HG02870 (cell line): ENCODE results near the gene WWC2.

ENCODE experiments used
- ATAC-seq: cut with Tn5 transposase; IDR thresholded peaks from one replicate; pipeline ENCODE4 v1.9.1; 2021; ENCODE audit warnings: mild to moderate bottlenecking, moderate library complexity; ENCODE audit not compliant: unreplicated experiment

Gene WWC2

DNA sequence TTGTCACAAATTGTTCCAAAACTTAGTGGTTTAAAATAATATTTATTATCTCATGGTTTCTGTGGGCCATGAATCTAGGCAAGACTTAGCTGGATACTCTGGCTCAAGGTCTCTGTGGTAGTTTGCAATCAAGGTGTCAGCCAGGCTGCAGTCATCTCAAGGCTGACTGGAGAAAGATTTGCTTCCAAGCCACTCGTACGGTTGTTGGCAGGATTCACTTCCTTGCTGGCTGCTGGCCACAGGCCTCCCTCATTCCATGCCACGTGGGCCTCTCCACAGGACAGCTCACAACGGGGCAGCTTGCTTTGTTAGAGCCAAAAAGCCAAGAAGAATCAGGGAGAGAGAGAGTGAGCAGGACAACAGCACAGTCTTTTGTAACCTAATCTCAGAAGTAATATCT lies 101.4 kb downstream of the WWC2 start:
- no peak for ATAC-seq

DNA sequence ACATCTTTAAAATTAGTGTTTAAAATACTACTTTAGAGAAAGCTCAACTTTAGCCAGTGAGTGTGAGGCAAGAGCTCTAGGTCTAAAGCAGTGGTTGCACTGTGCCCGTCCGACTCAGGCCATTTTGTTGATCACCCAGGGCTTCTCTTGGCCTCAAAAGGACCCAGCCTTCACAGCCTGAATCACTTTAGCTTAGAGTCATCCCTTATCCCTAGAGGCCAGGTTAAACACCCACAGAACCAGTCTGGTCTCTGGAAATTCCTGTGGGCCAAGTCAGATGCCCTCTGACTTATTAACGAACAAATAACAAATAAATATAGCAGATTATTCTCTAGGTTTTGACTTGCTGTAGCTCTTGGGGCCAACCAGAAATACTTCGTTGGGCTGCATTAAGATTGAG lies 102.3 kb downstream of the WWC2 start:
- ATAC-seq = no peak

DNA sequence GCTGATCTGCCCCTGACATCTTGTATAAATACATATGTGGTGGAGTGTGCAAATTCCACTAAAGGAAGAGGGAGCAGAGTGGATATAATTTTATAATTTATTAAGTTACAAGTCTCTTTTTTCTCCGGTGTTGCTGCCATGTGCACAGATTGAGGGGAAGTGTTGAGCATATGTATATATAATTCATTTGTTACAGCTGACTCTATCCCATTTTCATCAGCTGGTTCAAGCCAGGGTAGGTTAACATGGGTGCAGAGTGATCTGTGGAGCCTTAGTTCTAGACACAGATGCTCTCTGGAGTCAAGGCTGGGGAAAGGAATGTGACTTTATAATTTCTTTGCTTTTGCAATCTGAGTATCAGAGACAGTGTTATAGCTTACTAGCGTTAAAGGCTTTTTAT lies 103.5 kb downstream of the WWC2 start:
- ATAC-seq = no peak

DNA sequence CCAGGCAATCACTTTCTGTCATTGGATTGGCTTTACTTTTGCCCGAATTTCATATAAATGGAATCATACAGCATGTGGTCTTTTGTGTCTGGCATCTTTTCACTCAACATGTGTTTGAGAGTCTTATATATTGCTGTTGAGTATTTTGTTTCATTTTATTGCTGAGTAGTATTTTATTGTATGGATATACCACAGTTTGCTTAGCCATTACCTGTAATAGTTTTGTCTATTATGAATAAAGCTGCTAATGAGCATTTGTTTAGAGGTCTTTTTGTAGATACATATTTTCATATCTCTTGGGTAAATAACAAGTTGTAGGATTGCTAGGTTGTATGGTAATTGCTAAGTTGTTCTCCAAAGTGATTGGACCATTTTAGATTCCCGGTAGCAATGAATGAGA lies 105.7 kb downstream of the WWC2 start:
- no peak for ATAC-seq

DNA sequence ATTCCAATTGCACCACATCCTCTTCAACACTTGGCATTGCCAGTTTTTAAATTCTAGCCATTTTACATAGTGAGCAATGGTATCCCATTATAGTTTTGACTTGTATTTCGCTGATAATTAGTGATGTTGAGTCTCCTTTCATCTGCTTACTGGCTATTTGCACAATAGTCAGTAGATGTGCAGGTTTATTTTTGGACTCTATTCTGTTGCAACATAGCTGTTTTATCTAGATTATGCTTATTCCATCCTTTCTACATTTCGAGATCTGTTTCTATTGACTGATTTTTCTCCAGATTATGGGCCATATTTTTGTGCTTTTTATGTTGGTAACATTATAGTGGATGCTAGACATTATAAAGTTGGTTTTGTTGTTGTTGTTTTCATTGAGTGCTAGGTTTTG lies 106.1 kb downstream of the WWC2 start:
- no peak for ATAC-seq

DNA sequence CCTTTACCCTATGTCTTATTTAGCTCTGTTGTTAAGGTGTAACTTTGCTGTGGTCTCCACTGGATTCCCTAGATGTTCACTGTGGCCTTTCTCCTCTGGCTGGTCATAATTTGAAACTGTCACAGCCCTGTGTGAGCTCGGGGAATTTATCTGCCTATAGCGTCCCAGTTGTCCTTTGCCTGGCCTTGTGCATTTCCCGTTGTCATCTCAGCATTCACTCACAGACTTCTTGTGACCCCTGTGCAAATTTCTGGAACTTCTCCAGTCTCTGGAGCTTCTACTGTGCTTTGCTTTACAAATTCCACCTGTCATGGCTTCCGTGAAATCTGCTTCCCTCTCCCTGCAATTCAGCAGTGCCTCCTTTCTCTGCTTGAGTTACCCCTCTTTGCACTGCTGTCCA lies 106.7 kb downstream of the WWC2 start:
- ATAC-seq = no peak

DNA sequence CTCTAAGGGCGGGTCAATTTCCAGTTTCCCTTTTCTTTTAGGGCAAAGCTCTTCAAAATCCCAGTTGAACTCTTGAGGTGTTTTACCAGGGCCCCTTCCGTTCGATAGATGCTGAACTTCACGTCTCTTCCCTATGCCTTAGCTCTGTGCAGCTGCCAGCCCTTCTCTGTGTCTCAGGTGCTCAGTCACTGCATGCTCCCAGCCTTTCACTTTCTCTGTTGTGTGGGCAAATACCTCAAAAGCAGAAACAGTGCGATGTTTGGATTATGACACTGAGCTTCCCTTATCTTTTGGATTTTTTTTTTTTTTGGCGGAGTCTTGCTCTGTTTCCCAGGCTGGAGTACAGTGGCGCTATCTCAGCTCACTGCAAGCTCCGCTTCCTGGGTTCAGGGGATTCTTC lies 112.5 kb downstream of the WWC2 start:
- no peak for ATAC-seq

DNA sequence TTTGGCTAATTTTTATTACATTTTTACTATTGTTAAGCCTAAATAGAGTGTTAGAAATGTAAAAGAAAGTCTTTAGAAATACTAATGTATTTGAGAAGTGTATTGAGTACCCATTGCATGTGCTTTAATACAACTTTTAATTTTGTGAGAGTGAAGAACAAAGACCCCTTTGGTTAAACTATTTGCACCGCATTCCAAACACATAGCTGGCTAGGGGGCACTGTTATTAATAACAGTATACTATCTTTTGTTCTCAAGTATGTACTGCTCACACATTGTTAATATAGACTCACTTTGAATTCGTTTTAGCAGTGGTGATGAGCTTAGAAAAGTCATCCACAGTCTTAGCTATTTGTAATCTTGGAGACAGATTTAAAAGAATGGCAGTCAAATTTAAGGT lies 114.9 kb downstream of the WWC2 start:
- no peak for ATAC-seq

DNA sequence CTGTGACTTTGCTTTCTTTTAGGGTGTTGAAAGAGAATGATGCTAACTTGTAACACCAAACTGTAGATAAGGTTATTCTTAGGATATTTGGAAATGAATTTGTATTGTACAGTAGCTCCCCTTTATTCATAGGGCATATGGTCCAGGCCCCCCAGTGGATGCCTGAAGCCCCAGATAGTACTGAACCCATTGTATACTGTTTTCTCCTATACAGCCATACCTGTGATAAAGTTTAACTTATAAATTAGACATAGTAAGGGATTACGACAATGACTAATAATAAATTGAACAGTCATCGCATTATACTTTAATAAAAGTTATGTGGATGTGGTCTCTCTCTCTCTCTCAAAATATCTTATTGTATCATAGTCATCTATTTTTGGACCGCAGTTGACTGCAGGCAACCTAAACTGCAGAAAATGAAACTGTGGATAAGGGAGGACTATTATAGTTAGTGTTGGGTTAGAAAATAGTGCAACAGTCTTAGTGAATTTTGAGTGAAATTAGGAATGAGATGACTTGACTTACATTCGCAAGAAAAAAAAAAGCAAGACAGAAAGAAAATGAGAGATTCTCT lies 115.9 kb downstream of the WWC2 start:
- no peak for ATAC-seq

DNA sequence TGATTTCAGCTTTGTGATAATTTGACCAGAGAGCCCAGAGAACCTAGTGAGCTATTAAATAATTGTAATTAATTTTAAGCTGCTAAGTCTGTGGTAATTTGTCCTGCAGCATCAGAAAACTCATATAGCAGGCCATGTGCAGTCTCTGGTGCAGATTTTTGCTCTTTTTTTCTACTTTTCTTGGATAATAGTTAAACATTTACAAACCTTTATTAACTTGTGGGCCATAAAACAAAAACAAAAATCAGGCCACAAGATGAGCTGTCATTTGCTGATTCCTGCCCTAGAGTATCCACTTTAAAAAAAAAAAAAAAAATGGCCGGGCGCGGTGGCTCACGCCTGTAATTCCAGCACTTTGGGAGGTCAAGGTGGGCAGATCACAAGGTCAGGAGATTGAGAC lies 121.2 kb downstream of the WWC2 start:
- no peak for ATAC-seq

DNA sequence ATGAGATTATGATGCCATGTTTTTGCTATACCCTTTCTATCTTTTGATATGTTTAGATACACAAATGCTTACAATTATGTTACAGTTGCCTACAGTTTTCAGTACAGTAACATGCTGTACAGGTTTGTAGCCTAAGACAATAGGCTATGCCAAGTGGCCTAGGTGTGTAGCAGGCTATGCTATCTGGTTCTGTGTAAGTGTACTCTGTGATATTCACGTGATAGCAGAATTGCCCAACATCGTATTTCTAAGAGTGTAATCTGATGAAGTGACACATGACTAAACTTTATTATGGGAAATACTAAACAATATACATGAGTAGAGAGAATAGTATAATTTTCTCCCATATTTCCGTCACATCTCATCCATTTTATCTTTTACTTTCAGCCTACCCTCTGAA lies 124.0 kb downstream of the WWC2 start:
- no peak for ATAC-seq

DNA sequence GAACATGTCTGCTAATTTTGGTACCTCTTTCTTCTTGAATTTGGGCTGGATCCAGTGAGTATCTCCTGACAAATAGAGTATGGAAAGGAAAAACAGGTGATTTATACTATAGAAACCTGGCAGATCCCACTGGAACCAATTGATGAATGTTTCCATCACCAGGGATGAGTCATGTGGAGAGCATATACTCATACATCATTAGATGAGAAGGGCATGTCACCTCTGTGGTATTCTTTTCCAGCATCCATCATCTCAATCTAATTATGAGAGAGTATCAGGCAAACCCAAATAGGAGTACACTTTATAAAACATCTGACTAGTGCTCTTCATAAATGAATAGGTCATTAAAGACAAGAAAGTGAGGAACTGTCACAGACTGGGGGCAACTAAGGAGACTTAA lies 130.3 kb downstream of the WWC2 start:
- ATAC-seq = no peak

DNA sequence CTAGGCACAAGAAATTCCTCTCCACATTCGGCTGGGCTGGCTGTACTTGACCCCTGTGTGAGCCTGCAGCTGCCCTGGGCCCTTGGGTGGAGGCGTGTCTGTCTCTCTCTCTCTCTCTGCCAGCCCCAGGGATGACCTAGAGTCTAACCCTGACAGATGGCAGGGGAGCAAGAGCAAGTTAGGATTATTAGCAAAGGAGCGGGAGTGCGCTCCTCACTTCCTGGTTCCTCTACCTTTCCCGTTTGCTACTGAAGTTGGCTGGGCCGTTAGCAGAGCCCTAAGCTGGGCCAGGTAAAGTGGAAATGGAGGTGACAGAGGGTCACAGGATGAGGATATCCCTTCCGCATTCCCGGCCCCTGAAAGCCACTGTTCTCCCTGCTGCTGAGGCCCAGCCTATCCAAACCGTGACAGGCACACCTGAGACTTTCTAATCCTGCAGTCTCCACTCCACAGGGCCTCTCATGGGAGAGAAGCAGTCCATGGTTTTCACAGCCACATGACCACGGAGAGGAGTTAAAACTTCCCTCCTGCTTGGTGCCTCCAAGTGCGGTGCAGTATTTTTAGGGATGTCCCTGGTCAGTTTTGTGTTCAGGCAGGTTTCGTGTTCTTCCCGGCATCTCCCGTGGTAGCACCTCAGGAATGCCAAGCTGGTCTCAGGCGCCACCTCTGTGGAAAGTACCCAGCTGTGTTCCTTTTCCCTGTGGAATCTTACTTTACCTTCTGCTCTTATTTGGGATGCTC lies 141.7 kb downstream of the WWC2 start:
- no peak for ATAC-seq

DNA sequence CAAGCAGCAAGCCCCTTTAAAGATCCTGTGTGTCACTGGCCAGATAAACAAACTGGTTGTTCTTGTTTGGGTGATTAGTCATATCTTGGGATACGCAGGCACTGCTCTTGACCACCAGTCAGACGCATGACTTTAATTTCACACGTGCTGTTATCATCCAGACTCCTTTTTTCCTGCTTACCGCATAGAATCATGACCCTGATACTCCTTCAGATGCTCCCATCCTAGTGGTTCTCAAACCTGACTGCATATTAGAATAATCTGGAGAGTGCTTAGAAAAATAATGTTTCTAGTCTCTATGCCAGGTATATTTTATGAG lies 142.2 kb downstream of the WWC2 start:
- ATAC-seq = no peak

DNA sequence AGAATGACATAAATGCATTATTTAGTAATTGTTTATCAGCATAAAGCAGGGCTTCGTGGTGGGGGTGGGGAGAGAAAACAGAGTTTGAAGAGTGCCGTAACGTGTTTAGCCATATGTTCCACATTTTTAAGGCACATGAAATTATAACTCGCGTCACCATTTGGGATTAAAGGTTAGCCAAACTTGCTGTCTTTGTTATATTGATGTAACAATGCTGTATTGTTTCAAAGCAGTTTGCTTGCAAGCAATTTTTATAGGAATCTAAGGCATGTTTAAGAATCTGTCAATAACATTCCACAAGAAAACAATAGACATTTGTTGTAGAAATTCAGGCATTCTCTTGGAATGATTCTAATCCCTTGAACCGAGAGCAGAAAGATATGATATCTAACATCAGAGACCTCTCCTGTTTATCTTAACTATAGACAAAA lies 142.7 kb downstream of the WWC2 start:
- no peak for ATAC-seq

DNA sequence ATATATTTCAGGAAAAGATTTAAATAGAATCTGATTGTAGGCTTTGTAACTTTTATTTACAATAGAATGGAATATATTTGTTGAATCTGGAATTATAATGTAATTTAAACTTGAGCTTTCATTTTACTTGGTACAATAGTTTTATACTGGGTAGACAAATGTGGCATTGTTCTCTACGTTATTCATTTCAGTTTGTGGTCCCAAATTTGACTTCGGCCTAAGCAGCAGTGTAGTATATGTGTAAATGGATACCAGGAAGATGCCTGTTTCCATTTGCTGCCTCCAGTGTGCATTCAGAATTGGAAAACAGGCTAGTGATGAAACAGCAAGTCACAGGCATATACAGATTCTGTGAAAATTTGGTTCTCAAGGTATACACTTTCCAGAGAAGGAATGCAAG lies 143.2 kb downstream of the WWC2 start:
- ATAC-seq = no peak

DNA sequence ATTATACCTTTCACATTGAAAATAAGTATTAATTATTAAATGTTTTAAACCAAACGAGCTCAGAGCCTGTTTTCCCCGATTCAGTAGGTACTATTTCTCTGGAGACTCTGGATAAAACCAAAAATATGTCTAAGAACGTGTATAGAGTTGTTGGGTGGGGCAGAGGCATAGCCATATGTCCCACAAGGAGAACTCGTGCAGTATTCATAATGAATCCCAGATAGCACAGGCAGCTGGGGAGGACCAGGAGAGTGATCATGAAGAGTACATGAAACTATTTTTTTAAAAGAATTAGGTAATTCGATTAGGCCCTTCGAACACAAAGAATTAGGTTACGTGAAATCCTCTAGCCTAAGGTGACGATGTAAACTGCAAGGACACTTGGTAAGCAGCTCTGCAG lies 145.0 kb downstream of the WWC2 start:
- no peak for ATAC-seq

DNA sequence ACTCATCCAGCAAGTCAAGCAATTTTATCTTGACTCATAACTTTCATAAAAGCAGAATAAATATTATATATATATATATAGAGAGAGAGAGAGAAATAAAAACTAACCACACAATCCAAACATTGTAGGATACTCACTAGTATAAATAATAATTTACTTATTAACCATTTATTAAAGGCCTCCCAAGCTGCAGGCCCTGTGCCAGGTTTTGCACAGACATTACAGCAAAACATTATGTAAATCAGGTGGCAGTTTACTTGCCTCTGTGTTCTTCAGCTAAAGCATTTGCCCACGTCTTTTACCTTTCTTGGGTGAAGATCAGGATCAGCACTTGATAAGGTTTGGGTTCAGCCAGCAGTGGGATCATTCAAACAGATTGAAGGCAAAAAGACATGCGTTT lies 145.4 kb downstream of the WWC2 start:
- ATAC-seq = no peak

DNA sequence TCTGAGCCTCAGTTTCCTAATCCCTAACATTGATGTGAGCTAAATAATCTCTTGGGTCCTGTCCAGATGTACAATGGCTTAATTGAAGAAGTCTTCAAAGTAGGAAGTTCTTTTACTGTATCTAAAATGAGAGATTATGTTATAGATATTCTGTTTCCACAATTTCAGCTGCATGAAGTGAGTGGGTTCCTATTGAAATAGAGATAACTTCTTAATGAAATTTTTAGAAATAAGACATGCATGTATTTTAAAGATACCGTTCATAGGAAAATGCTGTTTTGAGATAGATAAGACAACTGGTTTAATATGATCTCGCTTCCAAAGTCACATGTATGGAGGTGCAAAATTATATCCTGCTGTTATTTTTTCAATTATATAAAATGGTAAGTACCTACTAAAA lies 149.1 kb downstream of the WWC2 start:
- no peak for ATAC-seq

DNA sequence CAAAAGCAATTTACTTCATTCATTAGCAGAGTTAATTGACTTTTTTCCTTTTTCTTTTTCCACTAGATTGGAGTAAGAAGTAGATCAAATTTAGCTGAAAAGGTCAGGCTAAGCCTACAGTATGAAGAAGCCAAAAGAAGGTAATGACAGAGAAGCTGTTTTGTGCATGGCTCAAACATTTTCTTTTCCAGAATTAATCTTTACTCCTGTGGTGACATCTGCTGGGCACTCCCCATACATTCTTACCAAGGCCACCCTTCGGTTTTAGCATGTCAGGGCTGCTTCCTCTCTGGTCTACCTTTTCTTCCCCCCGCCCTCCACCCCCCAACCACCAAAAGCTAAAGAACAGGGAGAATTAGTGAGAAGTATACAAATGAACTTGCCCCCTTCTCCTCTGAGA lies 150.8 kb downstream of the WWC2 start:
- ATAC-seq = no peak

DNA sequence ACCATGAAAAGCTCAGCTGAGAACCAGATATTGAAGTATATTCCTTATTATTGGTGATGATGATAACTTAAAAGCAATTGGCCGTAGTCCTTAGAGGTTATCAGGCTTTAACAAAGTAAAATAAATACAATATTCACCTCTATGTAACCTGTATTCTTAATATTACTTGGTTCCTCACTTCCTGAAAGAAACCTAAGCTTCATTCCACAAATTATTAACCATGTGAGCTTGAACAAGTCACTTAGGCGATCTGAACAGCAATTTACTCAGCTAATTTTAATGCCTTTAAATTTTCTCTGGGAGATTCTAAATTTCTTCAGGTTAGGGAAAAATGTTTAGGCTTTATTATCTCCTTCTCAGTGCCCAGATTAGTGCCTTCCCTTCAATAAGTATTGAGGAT lies 151.8 kb downstream of the WWC2 start:
- no peak for ATAC-seq

DNA sequence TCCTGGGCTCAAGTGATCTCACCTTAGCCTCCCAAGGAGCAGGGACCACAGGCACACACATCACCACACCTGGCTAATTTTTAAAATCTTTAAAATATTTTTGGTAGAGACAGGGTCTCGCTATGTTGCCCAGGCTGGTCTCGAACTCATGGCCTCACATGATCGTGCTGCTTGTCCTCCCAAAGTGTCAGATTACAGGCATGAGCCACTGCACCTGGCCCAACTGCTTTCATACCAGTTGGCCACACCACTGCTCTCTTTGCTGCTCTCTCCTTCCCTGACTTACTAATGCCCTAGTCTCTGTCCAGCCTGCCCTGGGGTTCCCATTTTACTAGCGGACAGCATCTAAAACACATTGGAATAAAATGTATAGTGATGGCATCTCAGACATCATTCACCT lies 153.9 kb downstream of the WWC2 start:
- ATAC-seq = no peak

DNA sequence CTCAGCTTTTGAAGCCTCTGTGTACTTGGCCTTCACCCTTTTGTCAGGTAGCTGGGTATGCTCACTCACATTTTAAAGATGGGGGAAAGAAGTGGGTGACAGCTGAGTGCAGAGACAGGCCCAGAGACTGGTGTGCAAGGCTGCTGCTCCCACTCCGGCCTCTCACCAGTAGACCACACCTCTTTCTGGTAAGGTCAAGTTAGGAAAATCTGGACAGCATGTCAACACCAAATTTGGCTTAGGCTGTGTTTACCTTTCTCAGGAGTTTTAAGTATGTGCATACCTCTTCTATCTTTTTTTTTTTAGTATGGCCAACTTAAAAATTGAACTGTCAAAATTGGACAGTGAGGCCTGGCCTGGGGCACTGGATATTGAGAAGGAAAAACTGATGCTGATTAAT lies 154.4 kb downstream of the WWC2 start:
- no peak for ATAC-seq
